GM12892 (cell line): Measurements from ENCODE around the gene KIAA0825.

Experiments
- POLR2A ChIP-seq: IDR thresholded peaks from 2 replicates; pipeline ENCODE4 v1.6.1; 2011; ENCODE audit warnings: low read depth, low read length, control low read depth
- POLR2AphosphoS5 ChIP-seq: IDR thresholded peaks from 2 replicates; pipeline ENCODE4 v1.6.1; 2011; ENCODE audit warnings: low read depth, low read length, control low read depth
- TAF1 ChIP-seq: IDR thresholded peaks from 2 replicates; pipeline ENCODE4 v1.6.1; 2011; ENCODE audit warnings: low read depth, mild to moderate bottlenecking, control low read depth, low read length, borderline replicate concordance

- no peak for TF ChIP-seq POLR2A
- no peak for TF ChIP-seq POLR2AphosphoS5
- no peak for TF ChIP-seq TAF1
Observed at GRCh38 chr5:94540856-94541494, 77.4 kb downstream of the KIAA0825 start.
